ENCODE results near the gene SHC1.
"Not testable (repeated sequence)": the region's sequence is repeated elsewhere in the genome, so short reads cannot be mapped to it uniquely, and the experiment has no call there.

The SHC1 gene

DNA sequence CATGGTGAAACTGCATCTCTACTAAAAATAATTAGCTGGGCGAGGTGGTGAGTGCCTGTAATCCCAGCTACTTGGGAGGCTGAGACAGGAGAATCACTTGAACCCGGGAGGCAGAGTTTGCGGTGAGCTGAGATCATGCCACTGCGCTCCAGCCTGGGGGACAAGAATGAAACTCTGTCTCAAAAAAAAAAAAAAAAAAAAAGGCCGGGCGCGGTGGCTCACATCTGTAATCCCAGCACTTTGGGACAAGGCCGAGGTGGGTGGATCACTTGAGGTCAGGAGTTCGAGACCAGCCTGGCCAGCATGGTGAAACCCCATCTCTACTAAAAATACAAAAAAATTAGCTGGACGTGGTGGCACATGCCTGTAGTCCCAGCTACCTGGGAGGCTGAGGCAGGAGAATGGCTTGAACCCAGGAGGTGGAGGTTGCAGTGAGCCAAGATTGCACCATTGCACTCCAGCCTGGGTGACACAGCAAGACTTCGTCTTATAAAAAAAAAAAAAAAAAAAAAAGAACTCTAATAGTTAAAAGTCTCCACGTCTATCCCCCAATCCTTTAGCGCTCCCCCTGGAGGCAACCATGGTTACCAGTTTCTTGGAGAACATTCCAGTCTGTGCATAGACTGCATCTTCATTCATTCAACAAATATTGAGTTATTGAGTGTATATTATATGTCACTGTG, 24.9 kb upstream of the SHC1 start:
- DNase-seq (ENCODE audit: low read depth), result not testable (repeated sequence)

DNA sequence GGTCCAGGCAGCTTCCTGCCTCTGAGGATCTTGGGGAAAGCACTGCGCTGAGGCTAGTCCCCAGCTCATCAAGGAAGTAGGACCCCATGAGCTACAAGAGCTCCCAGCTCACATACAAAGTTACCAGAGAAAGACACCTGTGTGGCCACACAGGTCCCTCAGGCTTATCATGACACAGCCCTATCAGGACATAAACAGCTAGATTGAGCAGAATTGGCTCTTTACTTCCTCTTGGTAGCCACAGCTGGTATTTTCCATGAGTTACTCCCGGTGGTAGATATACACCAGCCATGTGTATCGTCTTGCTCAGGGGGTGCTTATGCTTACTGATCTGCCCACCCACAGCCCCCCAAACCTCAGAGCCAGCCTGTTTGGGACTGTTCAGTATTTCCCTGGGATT, 24.0 kb upstream of the SHC1 start:
- no peak for DNase-seq (ENCODE audit: low read depth)

DNA sequence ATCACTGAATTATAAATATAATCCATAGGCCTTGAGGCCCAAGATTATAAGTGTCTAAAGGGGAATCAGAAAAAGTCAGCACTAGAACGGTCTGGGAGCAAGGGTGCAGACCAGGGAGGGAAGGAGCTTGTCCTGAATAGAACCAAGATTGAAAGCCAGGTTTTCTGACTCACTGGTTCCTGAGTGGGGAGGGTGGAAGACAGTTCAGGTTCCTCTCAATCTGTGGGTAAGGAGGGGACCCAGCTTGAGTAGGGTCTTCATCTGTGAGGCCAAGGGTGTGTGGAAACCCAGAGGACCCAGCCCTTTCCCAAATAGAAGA, 23.7 kb upstream of the SHC1 start:
- DNase-seq (ENCODE audit: low read depth), result no peak

GRCh38 chr1:154993572-154994268, 23.2 kb upstream of the SHC1 start, which contains the start of gene LENEP:
Gene LENEP, plus strand, starts transcription at chr1:154993586. Its CDS starts 22 bp downstream, at chr1:154993608.
- no peak for DNase-seq (ENCODE audit: low read depth)

GRCh38 chr1:154992721-154993571, 22.4 kb upstream of the SHC1 start:
- no peak for DNase-seq (ENCODE audit: low read depth)

DNA sequence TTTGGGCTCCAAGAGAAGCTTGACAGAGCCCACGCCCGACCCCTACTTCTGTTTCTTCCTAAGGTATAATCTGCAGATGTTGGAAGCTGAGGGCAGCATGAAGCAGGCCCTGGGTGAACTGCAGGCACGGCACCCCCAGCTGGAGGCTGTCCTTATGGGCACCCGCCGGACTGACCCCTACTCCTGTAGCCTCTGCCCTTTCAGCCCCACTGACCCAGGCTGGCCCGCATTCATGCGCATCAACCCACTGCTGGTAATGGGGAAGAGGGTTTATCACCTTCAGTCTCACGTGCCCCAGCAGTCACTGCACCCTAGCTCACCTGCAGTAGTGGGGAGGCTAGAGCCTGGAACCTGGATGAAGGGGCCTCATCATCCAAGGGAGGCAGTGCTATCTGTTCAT, 19.7 kb upstream of the SHC1 start:
- no peak for DNase-seq (ENCODE audit: low read depth)

DNA sequence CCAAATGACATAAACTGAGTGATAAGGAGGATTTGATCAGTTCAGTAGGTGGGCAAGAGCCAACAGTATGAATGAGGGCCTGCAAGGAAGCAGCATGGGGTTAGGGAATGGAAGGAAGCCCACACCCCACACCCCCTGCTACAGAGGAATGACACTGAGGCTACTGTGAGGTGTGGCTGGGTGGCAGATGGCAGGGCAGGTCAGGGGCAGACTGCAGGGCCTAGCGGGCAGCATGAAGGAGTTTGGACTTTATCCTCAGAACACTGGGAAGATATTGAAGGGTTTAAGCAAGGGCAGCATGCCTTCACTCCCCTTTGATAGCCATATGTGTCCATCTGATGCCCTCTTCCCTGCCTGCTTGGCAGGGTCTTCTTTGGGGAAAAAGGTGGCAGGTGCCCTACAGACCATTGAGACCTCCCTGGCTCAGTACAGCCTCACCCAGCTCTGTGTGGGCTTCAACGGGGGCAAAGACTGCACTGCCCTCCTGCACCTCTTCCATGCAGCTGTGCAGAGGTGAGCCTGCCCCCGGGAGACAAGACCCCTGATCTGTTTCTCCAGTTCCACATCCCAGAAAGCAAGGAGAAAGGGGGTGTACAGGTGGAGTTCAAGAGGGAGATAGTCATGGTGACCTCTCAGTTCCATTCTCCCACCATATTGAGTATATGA, 18.8 kb upstream of the SHC1 start:
- no peak for DNase-seq (ENCODE audit: low read depth)

DNA sequence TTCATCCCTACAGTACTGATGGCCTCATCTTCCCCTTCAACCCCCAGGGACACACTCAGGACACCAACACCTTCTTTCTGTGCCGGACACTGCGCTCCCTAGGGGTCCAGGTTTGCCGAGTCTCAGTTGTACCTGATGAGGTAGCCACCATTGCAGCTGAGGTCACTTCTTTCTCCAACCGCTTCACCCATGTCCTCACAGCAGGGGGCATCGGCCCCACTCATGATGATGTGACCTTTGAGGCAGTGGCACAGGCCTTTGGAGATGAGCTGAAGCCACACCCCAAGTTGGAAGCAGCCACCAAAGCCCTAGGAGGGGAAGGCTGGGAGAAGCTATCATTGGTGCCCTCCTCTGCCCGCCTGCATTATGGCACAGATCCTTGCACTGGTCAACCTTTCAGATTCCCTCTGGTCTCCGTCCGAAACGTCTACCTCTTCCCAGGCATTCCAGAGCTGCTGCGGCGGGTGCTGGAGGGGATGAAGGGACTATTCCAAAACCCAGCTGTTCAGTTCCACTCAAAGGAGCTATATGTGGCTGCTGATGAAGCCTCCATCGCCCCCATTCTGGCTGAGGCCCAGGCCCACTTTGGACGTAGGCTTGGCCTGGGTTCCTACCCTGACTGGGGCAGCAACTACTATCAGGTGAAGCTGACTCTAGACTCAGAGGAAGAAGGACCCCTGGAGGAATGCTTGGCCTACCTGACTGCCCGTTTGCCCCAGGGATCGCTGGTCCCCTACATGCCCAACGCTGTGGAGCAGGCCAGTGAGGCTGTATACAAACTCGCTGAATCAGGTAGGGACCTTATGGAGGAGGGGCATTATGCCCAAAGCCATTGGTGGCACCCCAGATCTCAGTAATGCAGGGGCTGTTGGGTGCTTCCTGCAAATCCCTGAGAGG, 17.8 kb upstream of the SHC1 start:
- no peak for DNase-seq (ENCODE audit: low read depth)

DNA sequence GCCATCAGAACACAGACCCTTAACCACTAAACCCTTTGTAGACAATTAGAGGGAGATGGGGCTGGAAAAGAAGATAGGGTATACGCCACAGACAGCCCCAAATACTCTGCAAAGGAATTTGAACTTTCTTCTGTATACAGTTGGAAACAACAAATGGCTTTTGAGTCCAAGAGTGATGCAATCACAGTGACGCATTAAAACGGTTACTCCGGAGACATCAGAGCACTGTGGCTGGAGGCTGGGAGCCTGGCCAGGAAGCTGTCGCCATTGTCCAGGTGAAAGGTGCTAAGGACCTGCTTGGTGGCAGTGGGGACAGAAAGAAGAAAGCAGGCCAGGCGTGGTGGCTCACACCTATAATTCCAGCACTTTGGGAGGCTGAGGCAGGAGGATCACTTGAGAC, 16.8 kb upstream of the SHC1 start:
- DNase-seq (ENCODE audit: low read depth), result no peak

GRCh38 chr1:154986736-154987135, 16.2 kb upstream of the SHC1 start:
- DNase-seq (ENCODE audit: low read depth), result not testable (repeated sequence)

DNA sequence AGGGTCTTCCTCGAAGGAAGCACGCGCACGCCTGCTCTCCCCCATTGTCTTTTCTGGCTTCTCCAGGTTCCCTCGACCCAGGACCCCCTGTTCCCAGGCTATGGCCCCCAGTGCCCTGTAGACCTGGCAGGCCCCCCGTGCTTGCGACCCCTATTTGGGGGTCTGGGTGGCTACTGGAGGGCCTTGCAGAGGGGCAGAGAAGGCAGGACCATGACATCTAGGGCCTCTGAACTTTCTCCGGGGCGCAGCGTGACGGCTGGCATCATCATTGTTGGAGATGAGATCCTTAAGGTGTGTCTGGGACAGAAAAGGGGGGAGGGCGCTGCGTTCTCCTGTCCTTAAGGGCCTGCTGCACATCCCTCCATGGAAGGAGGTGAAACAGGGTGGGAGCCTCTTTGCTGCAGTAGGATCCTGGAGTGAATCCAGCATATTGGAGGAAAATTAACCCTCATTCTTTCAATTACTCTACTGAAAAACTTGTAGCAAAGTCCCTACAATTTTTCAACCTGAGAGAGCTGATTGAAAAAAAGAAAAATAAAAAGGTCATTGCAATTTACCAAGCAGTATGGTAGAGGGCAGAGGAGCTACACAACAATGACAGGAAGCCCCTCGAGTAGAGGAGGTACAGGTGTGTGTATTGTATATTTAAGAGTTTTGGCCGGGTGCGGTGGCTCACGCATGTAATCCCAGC, 13.4 kb upstream of the SHC1 start:
- no peak for DNase-seq (ENCODE audit: low read depth)

DNA sequence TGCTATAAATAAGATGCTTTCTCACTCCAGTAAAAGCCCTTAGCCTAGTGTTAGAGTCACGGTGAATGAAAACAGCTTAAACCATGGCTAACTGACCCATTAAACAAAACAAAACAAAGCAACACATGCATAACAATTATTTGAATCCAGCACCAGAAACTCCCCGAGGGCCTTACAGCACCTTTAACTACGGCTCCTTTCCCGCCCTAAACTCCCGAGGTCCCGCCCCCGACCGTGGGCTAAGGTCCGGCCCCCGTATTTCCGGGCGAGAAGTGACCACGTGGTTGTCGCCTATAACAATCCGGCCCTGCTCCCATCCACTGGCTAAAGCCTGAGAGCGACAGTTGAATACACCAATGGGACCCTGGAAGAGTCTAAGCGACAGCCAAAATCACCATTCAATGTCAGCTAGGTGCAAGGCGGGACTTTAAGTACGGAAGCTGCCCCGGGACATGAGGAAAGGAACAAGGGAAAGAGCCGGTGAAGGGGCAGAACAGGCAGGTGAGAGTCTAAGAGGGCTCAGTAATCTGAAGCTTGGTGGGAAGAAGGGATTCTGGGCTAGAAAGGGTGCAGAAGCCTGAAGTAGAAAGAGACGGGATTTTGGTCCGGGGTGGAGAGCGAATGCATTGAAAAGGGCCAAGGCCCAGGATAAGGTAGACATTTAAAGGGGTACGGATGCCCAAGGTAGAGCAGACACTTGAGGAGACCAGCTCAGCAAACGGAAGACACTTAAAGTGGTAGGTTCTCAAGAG, 12.5 kb upstream of the SHC1 start, which contains the start of gene FLAD1:
Gene FLAD1, plus strand, starts transcription at position 448 of the 752 bp plus-strand sequence. CDS start 351 bp downstream, outside the sequence.
- DNase-seq (ENCODE audit: low read depth), result peak; percentile 91

- no peak for DNase-seq (ENCODE audit: low read depth)
Measured at GRCh38 chr1:154982341-154982740, 11.8 kb upstream of the SHC1 start.

DNA sequence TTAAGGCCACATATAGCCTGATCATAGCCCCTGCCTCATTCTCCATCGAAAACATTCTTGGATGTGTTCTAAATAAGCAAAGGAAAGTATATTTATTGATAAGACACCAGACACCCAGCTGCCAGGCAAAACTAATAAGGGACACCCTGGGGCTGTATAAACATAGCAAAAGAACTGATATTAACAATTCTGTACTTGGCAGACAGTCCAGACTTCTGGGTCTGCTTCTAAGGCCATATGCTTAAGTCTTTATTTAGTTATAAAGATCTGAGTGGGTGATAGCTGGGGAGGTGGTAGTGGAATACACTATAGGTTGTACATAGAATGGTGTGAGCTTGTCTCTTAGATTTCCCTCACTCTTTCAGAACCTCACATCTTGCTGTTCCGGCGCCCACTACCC, 7.8 kb upstream of the SHC1 start:
- no peak for DNase-seq (ENCODE audit: low read depth)

GRCh38 chr1:154977762-154978161, 7.2 kb upstream of the SHC1 start:
- not testable (repeated sequence) for DNase-seq (ENCODE audit: low read depth)

GRCh38 chr1:154975409-154976059, 5.0 kb upstream of the SHC1 start:
- DNase-seq (ENCODE audit: low read depth), result peak; percentile 40

DNA sequence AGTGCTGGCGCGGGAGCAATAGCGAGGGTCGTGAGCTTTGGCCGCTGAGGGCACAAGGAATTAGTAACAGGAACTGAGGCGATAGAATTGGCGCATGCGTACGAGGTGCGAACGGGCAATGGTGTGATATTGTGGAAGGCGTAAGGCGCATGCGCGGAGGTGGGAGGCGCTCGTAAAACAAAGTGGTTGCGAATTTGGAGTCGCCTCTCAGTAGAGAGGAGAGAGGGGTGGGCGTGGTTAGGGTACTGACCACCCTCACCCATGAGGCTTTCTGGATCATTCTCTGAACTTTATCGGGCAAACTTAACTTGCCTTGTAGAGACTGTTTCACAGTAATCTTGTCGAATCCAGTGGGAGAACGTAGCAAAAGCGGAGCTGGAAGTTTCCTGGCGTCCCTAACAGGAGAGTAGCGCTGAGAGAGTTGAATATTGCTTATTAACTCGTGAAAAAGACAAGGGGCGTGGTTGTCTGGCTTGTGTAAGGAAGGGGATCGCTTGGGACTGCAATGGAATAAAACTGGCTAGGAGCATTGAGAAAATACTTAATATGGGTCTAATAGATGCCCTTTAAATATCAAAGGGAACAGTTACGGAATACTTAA, 4.4 kb upstream of the SHC1 start:
- peak; percentile 83 for DNase-seq (ENCODE audit: low read depth)

GRCh38 chr1:154974102-154974807, 3.7 kb upstream of the SHC1 start, which contains the start of gene CKS1B:
Gene CKS1B, plus strand, starts transcription at chr1:154974681. Its CDS starts 65 bp downstream, at chr1:154974746.
- peak; percentile 86 for DNase-seq (ENCODE audit: low read depth)
